HepG2 (cell line): Measurements from ENCODE around the gene TUBB4A. TPM values are rescaled to one million over a fixed set of nuclear protein-coding genes. Genes with fewer than 3 reads are reported as not detected.

Experiments used
- ATAC-seq: fragments of 200-7000 bp; cut with Tn5 transposase; 3 replicates; pipeline ENCODE4 v1.9.1; 2020; ENCODE audit warnings: mild to moderate bottlenecking, moderate library complexity
- BruUV-seq: library from RNA; stranded (reverse); fragments of 400-500 nt; replicated peaks from 2 replicates; lab custom pipeline; 2021; lab: Mats Ljungman, UMichigan
- CTCF ChIA-PET: fragments of 300-600 bp; formaldehyde crosslinking; extraction: SDS; loops from one replicate; lab custom pipeline; 2021; ENCODE audit warnings: low total read pairs, inconsistent platforms, low intra/inter-chr PET ratio; lab: Yijun Ruan, JAX
- POLR2A ChIA-PET: fragments of 350-600 bp; sonication (Branson Sonifier 250); formaldehyde crosslinking; loops from one replicate; lab custom pipeline; 2020; ENCODE audit warnings: antibody characterized with exemption, inconsistent platforms; lab: Yijun Ruan, JAX
- DNase-seq: peaks from one replicate; pipeline ENCODE4 v3.0.0-alpha.2; 2015; ENCODE audit warnings: low spot score
- FAIRE-seq: peaks from 3 replicates; lab custom pipeline; 2011; peaks lifted over from hg19 to GRCh38; lab: Jason Lieb, UNC
- H2AFZ ChIP-seq: one replicate; pipeline ENCODE4 v1.6.1; 2011; ENCODE audit warnings: low read length, inconsistent platforms
- H3K27ac ChIP-seq: fragments of 300-600 bp; 3 replicates; pipeline ENCODE4 v1.8.0; 2011; ENCODE audit warnings: mixed run types, mild to moderate bottlenecking, mixed read lengths, low read length, inconsistent platforms; ENCODE audit not compliant: insufficient read depth; ENCODE audit errors: extremely low read length
- H3K27me3 ChIP-seq, 2 experiments: fragments of 200-600 bp in 1 of 2; 2 replicates in 1 of 2; 3 replicates in 1 of 2; pipeline versions ENCODE4 v1.6.0 to v1.8.0; 2011; ENCODE audit warnings: low read length in 2 of 2, mild to moderate bottlenecking in 2 of 2, moderate library complexity in 2 of 2, inconsistent platforms in 1 of 2; ENCODE audit not compliant: insufficient read depth in 2 of 2, control insufficient read depth in 1 of 2
- H3K36me3 ChIP-seq, 2 experiments: fragments of 200-600 bp in 1 of 2; replicated peaks in 1 of 2; 2 replicates in 1 of 2; 3 replicates in 1 of 2; pipeline versions ENCODE4 v1.5.1 to v1.8.0; 2011; ENCODE audit warnings: low read length in 2 of 2, inconsistent platforms in 1 of 2; ENCODE audit not compliant: insufficient read depth in 2 of 2, control insufficient read depth in 1 of 2
- H3K4me1 ChIP-seq: 2 replicates; pipeline ENCODE4 v1.5.1; 2012; ENCODE audit warnings: low read length, inconsistent platforms; ENCODE audit not compliant: insufficient read depth
- H3K4me2 ChIP-seq: 2 replicates; pipeline ENCODE4 v1.6.0; 2011; ENCODE audit warnings: low read depth, low read length, inconsistent platforms
- H3K4me3 ChIP-seq, 3 experiments: fragments of 200-600 bp in 1 of 3; sonication (generic), shearing (Covaris generic) in 1 of 3; replicated peaks in 1 of 3; 2 replicates each; pipeline ENCODE4 v1.5.1; 2011 to 2016; ENCODE audit warnings: low read length in 3 of 3, inconsistent platforms in 2 of 3, low read depth in 2 of 3, mild to moderate bottlenecking in 2 of 3, control low read depth in 1 of 3, mixed read lengths in 1 of 3; ENCODE audit not compliant: insufficient read depth in 1 of 3
- H3K79me2 ChIP-seq: one replicate; pipeline ENCODE4 v1.6.1; 2011; ENCODE audit warnings: low read length, inconsistent platforms; ENCODE audit not compliant: insufficient read depth
- H3K9ac ChIP-seq: 2 replicates; pipeline ENCODE4 v1.6.0; 2011; ENCODE audit warnings: mild to moderate bottlenecking, low read depth, low read length, inconsistent platforms; ENCODE audit not compliant: insufficient read depth
- H3K9me3 ChIP-seq: 2 replicates; pipeline ENCODE4 v1.5.1; 2012; ENCODE audit warnings: mild to moderate bottlenecking, low read length
- H4K20me1 ChIP-seq: 2 replicates; pipeline ENCODE4 v1.6.0; 2011; ENCODE audit warnings: inconsistent platforms, mild to moderate bottlenecking, low read length, moderate library complexity; ENCODE audit not compliant: insufficient read depth
- HCFC1 ChIP-seq: fragments of 150-350 bp; IDR thresholded peaks from 2 replicates; pipeline ENCODE4 v1.6.1; 2014; ENCODE audit warnings: low read depth, low read length
- JDP2 ChIP-seq: sonication (generic); formaldehyde crosslinking; IDR thresholded peaks from 2 replicates; pipeline ENCODE4 v1.8.1; 2022; ENCODE audit warnings: missing genetic modification reagents, borderline replicate concordance
- MEIS2 ChIP-seq: sonication (generic); formaldehyde crosslinking; IDR thresholded peaks from 2 replicates; pipeline ENCODE4 v1.9.0; 2021; ENCODE audit warnings: mild to moderate bottlenecking, missing genetic modification reagents
- NFIB ChIP-seq: sonication (generic); formaldehyde crosslinking; IDR thresholded peaks from 2 replicates; pipeline ENCODE4 v1.9.0; 2021; ENCODE audit warnings: missing genetic modification reagents, mild to moderate bottlenecking, borderline replicate concordance
- NONO ChIP-seq, 2 experiments: fragments of 450-650 bp in 1 of 2; sonication (generic) in 1 of 2; formaldehyde crosslinking in 1 of 2; IDR thresholded peaks in 1 of 2; conservative IDR thresholded peaks in 1 of 2; 2 replicates each; pipeline versions ENCODE4 v1.6.1 to v1.8.0; 2017 to 2022; ENCODE audit warnings: mild to moderate bottlenecking in 1 of 2, missing genetic modification reagents in 1 of 2, moderate library complexity in 1 of 2
- ZNF292 ChIP-seq: sonication (generic); formaldehyde crosslinking; IDR thresholded peaks from 2 replicates; pipeline ENCODE4 v1.8.1; 2022; ENCODE audit warnings: mild to moderate bottlenecking, low read depth, missing genetic modification reagents, borderline replicate concordance
- ZNF569 ChIP-seq: sonication (generic); formaldehyde crosslinking; IDR thresholded peaks from 2 replicates; pipeline ENCODE4 v1.5.0; 2020; ENCODE audit warnings: mild to moderate bottlenecking, missing genetic modification reagents, moderate library complexity, borderline replicate concordance
- ZNF570 ChIP-seq: sonication (generic); formaldehyde crosslinking; IDR thresholded peaks from 2 replicates; pipeline ENCODE4 v1.4.0; 2020; ENCODE audit warnings: mild to moderate bottlenecking, missing genetic modification reagents, borderline replicate concordance
- ZNF772 ChIP-seq: sonication (generic); formaldehyde crosslinking; IDR thresholded peaks from 2 replicates; pipeline ENCODE4 v1.5.0; 2020; ENCODE audit warnings: mild to moderate bottlenecking, missing genetic modification reagents
- ZSCAN12 ChIP-seq: sonication (generic); formaldehyde crosslinking; IDR thresholded peaks from 2 replicates; pipeline ENCODE4 v1.9.0; 2021; ENCODE audit warnings: mild to moderate bottlenecking, missing genetic modification reagents
- ZSCAN20 ChIP-seq: sonication (generic); formaldehyde crosslinking; IDR thresholded peaks from 2 replicates; pipeline ENCODE4 v1.4.0; 2020; ENCODE audit warnings: missing genetic modification reagents, mild to moderate bottlenecking, borderline replicate concordance
- WGBS: methylation state at CpG from one replicate; pipeline ENCODE4 v1.1.6; 2017; ENCODE audit warnings: low lambda C conversion rate; 5-methylcytosine and 5-hydroxymethylcytosine counted together
- in situ Hi-C: cut with HindIII; loops from 2 replicates; pipeline ENCODE4 v1.10.0; 2017; ENCODE audit warnings: low pct_unique_long_range_greater_than_20kb; ENCODE audit not compliant: extremely low pct_ligation_motif_present
- intact Hi-C: fragments of 100-400 bp; cut with micrococcal nuclease; formaldehyde crosslinking; loops from one replicate; pipeline ENCODE4 v1.10.0; 2022; ENCODE audit not compliant: unreplicated experiment
- polyA plus RNA-seq, 8 experiments: library from polyadenylated mRNA; depleted of rRNA in 3 of 8; stranded (reverse) in 7 of 8; unstranded in 1 of 8; fragments of >200 nt; fragmentation: Illumina TruSeq in 4 of 8; extraction: Trizol in 4 of 8; gene quantifications; 2 replicates each; pipeline versions ENCODE4 v1.2.1 to v1.2.3, GENCODE V29; 2011 to 2016; ENCODE audit warnings: low read depth in 4 of 8, missing spikeins in 1 of 8, mixed read lengths in 1 of 8; ENCODE audit not compliant: insufficient read depth in 1 of 8
- total RNA-seq, 5 experiments: library from RNA; depleted of rRNA; stranded (reverse); fragments of >200 nt; fragmentation: Illumina TruSeq; extraction: Trizol; gene quantifications; 2 replicates each; pipeline ENCODE4 v1.2.3, GENCODE V29; 2016; ENCODE audit warnings: low read depth in 1 of 5
- TF ChIP-seq, protein P1 (sequence below): sonication (generic); formaldehyde crosslinking; IDR thresholded peaks from 2 replicates; pipeline ENCODE4 v1.4.0; 2020; ENCODE audit warnings: missing genetic modification reagents
- TF ChIP-seq, protein P2 (sequence below): sonication (generic); formaldehyde crosslinking; IDR thresholded peaks from 2 replicates; pipeline ENCODE4 v1.4.0; 2020; ENCODE audit warnings: mild to moderate bottlenecking, missing genetic modification reagents, borderline replicate concordance
- TF ChIP-seq, protein P3 (sequence below): sonication (generic); formaldehyde crosslinking; IDR thresholded peaks from 2 replicates; pipeline ENCODE4 v1.8.1; 2023; ENCODE audit warnings: mild to moderate bottlenecking, missing genetic modification reagents

Gene TUBB4A
- total and polyA plus RNA-seq, 2 of the 13 experiments (the other 11 are each of a cell fraction or from before 2014, with no cell fraction given): not detected

DNA sequence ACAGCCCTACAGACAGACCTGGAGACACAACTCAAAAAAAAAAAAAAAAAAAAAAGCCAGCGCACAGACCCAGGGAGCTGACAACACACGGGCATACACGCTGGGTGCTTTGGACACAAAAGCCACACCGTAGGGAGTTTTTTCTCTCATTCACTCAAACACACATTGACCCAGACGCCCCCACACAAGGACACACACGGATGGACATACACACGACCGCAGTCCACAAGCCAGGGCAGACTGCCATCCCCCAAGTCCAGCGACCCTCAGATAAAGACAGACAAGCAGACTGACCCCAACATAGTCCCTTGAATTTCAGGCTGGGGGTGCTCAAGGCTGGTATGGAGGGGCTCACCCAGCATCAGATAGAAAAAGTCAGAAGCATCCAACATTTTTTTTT, 12.0 kb upstream of the TUBB4A start:
- BruUV-seq: no TSS peak
- Histone ChIP-seq H3K36me3 (no peaks in the 10 kb centered on the region), H4K20me1 (no peaks in the 10 kb centered on the region), H3K9ac (no peak overlapping the region), H3K9me3 (no peaks in the 10 kb centered on the region), H3K79me2 (no peaks in the 10 kb centered on the region), H3K4me1 (peaks cover 66% of the 10 kb centered on the region), H3K27me3 (no peaks in the 10 kb centered on the region; a peak in 1 of 5 replicates), H3K4me3 (no peak overlapping the region), H3K4me2 (no peak overlapping the region), H3K27ac (no peak overlapping the region), H2AFZ (no peak overlapping the region)
- no peak for DNase-seq
- ChIA-PET CTCF (no interaction called here), POLR2A (no interaction called here)
- intact Hi-C loops: no loop called here
- no peak for ATAC-seq
- 45% methylated on average over 9 of the region's 9 CpGs for WGBS
- FAIRE-seq: no peak
- in situ Hi-C loops: no loop called here
- TF ChIP-seq ZSCAN12: no peak
- no peak for TF ChIP-seq NONO (IDR thresholded peaks at IDR 0.05)
- TF ChIP-seq NONO (CRISPR knock-in tag; conservative IDR thresholded peaks at IDR 0.05): no peak
- TF ChIP-seq MEIS2: no peak
- TF ChIP-seq, protein P1, sequence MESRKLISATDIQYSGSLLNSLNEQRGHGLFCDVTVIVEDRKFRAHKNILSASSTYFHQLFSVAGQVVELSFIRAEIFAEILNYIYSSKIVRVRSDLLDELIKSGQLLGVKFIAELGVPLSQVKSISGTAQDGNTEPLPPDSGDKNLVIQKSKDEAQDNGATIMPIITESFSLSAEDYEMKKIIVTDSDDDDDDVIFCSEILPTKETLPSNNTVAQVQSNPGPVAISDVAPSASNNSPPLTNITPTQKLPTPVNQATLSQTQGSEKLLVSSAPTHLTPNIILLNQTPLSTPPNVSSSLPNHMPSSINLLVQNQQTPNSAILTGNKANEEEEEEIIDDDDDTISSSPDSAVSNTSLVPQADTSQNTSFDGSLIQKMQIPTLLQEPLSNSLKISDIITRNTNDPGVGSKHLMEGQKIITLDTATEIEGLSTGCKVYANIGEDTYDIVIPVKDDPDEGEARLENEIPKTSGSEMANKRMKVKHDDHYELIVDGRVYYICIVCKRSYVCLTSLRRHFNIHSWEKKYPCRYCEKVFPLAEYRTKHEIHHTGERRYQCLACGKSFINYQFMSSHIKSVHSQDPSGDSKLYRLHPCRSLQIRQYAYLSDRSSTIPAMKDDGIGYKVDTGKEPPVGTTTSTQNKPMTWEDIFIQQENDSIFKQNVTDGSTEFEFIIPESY (CRISPR knock-in tag): no peak
- no peak for TF ChIP-seq NFIB
- TF ChIP-seq HCFC1: no peak
- no peak for TF ChIP-seq ZNF772 (CRISPR knock-in tag)
- TF ChIP-seq, protein P2, sequence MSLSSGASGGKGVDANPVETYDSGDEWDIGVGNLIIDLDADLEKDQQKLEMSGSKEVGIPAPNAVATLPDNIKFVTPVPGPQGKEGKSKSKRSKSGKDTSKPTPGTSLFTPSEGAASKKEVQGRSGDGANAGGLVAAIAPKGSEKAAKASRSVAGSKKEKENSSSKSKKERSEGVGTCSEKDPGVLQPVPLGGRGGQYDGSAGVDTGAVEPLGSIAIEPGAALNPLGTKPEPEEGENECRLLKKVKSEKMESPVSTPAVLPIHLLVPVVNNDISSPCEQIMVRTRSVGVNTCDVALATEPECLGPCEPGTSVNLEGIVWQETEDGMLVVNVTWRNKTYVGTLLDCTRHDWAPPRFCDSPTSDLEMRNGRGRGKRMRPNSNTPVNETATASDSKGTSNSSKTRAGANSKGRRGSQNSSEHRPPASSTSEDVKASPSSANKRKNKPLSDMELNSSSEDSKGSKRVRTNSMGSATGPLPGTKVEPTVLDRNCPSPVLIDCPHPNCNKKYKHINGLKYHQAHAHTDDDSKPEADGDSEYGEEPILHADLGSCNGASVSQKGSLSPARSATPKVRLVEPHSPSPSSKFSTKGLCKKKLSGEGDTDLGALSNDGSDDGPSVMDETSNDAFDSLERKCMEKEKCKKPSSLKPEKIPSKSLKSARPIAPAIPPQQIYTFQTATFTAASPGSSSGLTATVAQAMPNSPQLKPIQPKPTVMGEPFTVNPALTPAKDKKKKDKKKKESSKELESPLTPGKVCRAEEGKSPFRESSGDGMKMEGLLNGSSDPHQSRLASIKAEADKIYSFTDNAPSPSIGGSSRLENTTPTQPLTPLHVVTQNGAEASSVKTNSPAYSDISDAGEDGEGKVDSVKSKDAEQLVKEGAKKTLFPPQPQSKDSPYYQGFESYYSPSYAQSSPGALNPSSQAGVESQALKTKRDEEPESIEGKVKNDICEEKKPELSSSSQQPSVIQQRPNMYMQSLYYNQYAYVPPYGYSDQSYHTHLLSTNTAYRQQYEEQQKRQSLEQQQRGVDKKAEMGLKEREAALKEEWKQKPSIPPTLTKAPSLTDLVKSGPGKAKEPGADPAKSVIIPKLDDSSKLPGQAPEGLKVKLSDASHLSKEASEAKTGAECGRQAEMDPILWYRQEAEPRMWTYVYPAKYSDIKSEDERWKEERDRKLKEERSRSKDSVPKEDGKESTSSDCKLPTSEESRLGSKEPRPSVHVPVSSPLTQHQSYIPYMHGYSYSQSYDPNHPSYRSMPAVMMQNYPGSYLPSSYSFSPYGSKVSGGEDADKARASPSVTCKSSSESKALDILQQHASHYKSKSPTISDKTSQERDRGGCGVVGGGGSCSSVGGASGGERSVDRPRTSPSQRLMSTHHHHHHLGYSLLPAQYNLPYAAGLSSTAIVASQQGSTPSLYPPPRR (CRISPR knock-in tag): no peak
- TF ChIP-seq, protein P3, sequence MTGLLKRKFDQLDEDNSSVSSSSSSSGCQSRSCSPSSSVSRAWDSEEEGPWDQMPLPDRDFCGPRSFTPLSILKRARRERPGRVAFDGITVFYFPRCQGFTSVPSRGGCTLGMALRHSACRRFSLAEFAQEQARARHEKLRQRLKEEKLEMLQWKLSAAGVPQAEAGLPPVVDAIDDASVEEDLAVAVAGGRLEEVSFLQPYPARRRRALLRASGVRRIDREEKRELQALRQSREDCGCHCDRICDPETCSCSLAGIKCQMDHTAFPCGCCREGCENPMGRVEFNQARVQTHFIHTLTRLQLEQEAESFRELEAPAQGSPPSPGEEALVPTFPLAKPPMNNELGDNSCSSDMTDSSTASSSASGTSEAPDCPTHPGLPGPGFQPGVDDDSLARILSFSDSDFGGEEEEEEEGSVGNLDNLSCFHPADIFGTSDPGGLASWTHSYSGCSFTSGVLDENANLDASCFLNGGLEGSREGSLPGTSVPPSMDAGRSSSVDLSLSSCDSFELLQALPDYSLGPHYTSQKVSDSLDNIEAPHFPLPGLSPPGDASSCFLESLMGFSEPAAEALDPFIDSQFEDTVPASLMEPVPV (CRISPR knock-in tag): no peak
- TF ChIP-seq ZNF570 (CRISPR knock-in tag): no peak
- TF ChIP-seq ZNF292 (CRISPR knock-in tag): no peak
- no peak for TF ChIP-seq ZNF569
- no peak for TF ChIP-seq JDP2 (CRISPR knock-in tag)
- TF ChIP-seq ZSCAN20 (CRISPR knock-in tag): no peak
